BJ (cell line): ENCODE measurements around the gene FOXS1. TPM values are rescaled to one million over a fixed set of nuclear protein-coding genes. Genes with fewer than 3 reads are reported as not detected.

Experiments
- CTCF ChIA-PET: fragments of 350-600 bp; formaldehyde crosslinking; extraction: SDS; loops from one replicate; lab custom pipeline; 2021; ENCODE audit warnings: antibody characterized with exemption, inconsistent platforms; lab: Yijun Ruan, JAX
- POLR2A ChIA-PET: fragments of 300-600 bp; sonication (Branson Sonifier 250); formaldehyde crosslinking; extraction: SDS; loops from one replicate; lab custom pipeline; 2021; ENCODE audit warnings: antibody characterized with exemption; lab: Charles Lee
- DNase-seq: peaks from one replicate; pipeline ENCODE4 v3.0.0-alpha.2; 2011; ENCODE audit warnings: low read depth
- H3K27me3 ChIP-seq: 2 replicates; pipeline ENCODE4 v1.6.0; 2011; ENCODE audit warnings: low read length; ENCODE audit not compliant: control insufficient read depth, insufficient read depth
- H3K36me3 ChIP-seq: 2 replicates; pipeline ENCODE4 v1.5.1; 2011; ENCODE audit warnings: low read length; ENCODE audit not compliant: control insufficient read depth, insufficient read depth
- H3K4me3 ChIP-seq: 2 replicates; pipeline ENCODE4 v1.5.1; 2011; ENCODE audit warnings: low read depth, mild to moderate bottlenecking, control low read depth, low read length
- polyA plus RNA-seq: library from polyadenylated mRNA; depleted of rRNA; stranded (reverse); fragments of >200 nt; gene quantifications from 2 replicates; pipeline ENCODE4 v1.2.3, GENCODE V29; 2011
- TF ChIP-seq, protein P1 (sequence below): IDR thresholded peaks from 2 replicates; pipeline ENCODE4 v1.5.1; 2011; ENCODE audit warnings: low read depth, mild to moderate bottlenecking, control low read depth, inconsistent platforms, low read length, moderate library complexity; ENCODE audit not compliant: insufficient read depth

The FOXS1 gene
- polyA plus RNA-seq, 1 experiment, result 0.05 TPM

DNA sequence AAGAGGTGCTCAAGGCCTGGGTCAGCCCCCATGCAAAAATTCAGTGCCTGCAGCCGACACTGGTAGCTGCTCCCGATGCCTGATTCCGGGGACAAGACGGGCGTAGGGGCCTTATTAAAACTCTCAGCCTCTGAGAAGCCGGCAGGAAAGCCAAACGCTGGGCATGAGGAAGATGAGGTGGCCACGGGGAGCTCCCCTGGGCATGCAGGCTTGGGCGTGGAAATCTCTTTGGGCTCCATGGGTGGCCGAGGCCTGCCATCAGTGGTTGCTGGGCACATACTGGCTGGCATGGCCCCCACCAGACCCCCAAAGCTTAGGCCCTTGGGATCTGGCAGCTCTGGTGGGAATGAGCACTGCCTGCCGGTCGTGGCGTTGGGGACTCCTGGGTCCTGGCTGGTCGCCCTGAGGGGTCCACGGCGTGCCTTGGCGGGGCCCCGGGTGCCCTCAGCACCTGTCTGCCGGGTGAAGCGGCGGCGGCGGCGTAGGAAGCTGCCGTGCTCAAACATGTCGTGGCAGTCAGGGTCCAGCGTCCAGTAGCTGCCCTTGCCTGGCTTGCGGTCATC, 586 bp downstream of the FOXS1 start:
- TF ChIP-seq, protein P1, sequence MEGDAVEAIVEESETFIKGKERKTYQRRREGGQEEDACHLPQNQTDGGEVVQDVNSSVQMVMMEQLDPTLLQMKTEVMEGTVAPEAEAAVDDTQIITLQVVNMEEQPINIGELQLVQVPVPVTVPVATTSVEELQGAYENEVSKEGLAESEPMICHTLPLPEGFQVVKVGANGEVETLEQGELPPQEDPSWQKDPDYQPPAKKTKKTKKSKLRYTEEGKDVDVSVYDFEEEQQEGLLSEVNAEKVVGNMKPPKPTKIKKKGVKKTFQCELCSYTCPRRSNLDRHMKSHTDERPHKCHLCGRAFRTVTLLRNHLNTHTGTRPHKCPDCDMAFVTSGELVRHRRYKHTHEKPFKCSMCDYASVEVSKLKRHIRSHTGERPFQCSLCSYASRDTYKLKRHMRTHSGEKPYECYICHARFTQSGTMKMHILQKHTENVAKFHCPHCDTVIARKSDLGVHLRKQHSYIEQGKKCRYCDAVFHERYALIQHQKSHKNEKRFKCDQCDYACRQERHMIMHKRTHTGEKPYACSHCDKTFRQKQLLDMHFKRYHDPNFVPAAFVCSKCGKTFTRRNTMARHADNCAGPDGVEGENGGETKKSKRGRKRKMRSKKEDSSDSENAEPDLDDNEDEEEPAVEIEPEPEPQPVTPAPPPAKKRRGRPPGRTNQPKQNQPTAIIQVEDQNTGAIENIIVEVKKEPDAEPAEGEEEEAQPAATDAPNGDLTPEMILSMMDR, result no peak
- no peak for DNase-seq
- Histone ChIP-seq H3K27me3 (peaks cover 12% of the 10 kb centered on the region), H3K36me3 (no peaks in the 10 kb centered on the region), H3K4me3 (no peak overlapping the region)
- ChIA-PET CTCF (interaction anchor here (0.9 to 13.3 kb wide), 9 partner anchors 8 to 186 kb away, joined by 3 to 180 read pairs (median 4); no protein-coding TSS in a partner anchor), POLR2A (no interaction called here)

GRCh38 chr20:31843881-31844280, 1.5 kb downstream of the FOXS1 start:
- no peak overlapping the region for H3K4me3 ChIP-seq
- CTCF ChIA-PET, result interaction anchor here (1.2 to 13.3 kb wide), 4 partner anchors 9 to 21 kb away, joined by 3 to 180 read pairs (median 4); no protein-coding TSS in a partner anchor
- DNase-seq, result no peak
- TF ChIP-seq, protein P1, result no peak
- no peaks in the 10 kb centered on the region for H3K36me3 ChIP-seq
- POLR2A ChIA-PET, result no interaction called here
- peaks cover 5% of the 10 kb centered on the region for H3K27me3 ChIP-seq

- no peak for DNase-seq
- POLR2A ChIA-PET, result no interaction called here
- TF ChIP-seq, protein P1, result no peak
- no peaks in the 10 kb centered on the region; the same call in 1 of the 2 replicates for H3K27me3 ChIP-seq
- CTCF ChIA-PET, result interaction anchor here (1.0 to 13.3 kb wide), 5 partner anchors 9 to 20 kb away, joined by 3 to 180 read pairs (median 3); no protein-coding TSS in a partner anchor
- no peak overlapping the region for H3K4me3 ChIP-seq
- no peaks in the 10 kb centered on the region for H3K36me3 ChIP-seq
These were observed 2.1 kb downstream of the FOXS1 start for GRCh38 chr20:31843288-31843687.

DNA sequence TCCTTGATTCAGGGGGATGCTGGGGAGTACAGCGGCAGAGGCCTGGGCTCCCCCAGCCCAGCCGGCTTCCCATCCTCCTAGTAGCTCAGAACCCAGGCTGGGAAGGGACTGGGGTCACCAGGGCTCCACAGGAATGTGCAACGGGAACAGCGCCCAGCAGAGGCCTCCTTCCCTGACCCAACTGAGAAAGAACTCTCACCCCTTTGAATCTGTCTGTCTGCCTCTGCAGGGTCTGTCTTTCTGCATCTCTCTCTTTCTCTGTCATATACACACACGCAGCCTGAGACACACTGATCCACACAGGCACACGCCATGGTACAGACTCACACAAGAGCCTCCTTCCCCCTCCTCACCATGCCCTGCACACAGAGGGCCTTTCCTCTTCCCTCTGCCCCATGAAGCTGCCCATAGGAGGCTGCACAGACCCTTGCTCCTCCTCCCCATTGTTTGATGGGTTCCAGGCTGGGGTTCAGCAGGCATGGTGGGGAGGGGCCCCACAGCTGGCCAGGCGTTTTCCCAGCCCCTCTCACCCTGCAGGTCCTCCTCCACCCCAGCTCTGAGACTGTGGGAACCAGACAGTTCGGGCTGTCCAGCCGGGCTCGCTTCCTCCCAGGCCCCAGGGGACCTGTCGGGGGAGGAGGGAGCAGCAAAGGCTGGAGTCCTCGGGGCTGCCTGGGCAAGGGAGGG, 2.8 kb downstream of the FOXS1 start:
- TF ChIP-seq, protein P1, result no peak
- Histone ChIP-seq H3K36me3 (no peaks in the 10 kb centered on the region), H3K27me3 (no peaks in the 10 kb centered on the region), H3K4me3 (no peak overlapping the region)
- CTCF ChIA-PET, result interaction anchor here (0.7 to 13.3 kb wide), 9 partner anchors 8 to 189 kb away, joined by 3 to 180 read pairs (median 3); no protein-coding TSS in a partner anchor
- no peak for DNase-seq
- POLR2A ChIA-PET, result no interaction called here

DNA sequence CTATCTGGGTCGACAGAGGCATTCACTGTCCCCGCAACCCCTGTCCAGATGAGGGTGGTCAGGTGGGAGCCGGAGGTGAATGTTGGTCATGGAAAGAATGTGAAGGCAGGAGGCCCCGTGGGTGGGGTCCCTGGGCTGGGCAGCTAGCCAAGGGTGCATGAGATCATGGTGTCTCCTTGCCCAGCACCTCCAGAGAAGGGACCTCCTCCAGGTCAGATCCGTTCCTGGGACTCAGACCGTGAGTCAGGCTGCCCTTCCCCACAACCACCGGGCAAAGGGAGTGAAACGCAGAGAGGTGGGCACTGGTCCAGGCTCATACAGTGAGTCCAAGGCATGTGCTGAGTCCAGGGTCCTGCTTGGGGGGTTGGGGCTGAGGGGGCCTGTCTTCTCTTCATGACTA, 3.5 kb downstream of the FOXS1 start:
- Histone ChIP-seq H3K4me3 (no peak overlapping the region), H3K36me3 (no peaks in the 10 kb centered on the region), H3K27me3 (no peaks in the 10 kb centered on the region)
- ChIA-PET CTCF (interaction anchor here (0.7 to 10.6 kb wide), 5 partner anchors 11 to 190 kb away, joined by 3 to 105 read pairs (median 3); partner anchors contain the start of gene MYLK2), POLR2A (no interaction called here)
- DNase-seq, result no peak
- TF ChIP-seq, protein P1, result no peak
